ENCODE results near the gene MACROD1. TPM values are rescaled to one million over a fixed set of nuclear protein-coding genes. Genes with fewer than 3 reads are reported as not detected.

MACROD1 gene
- total RNA-seq, 4 donors from 2014 or later: 28.8 to 70.7 (median 33.7) TPM

DNA sequence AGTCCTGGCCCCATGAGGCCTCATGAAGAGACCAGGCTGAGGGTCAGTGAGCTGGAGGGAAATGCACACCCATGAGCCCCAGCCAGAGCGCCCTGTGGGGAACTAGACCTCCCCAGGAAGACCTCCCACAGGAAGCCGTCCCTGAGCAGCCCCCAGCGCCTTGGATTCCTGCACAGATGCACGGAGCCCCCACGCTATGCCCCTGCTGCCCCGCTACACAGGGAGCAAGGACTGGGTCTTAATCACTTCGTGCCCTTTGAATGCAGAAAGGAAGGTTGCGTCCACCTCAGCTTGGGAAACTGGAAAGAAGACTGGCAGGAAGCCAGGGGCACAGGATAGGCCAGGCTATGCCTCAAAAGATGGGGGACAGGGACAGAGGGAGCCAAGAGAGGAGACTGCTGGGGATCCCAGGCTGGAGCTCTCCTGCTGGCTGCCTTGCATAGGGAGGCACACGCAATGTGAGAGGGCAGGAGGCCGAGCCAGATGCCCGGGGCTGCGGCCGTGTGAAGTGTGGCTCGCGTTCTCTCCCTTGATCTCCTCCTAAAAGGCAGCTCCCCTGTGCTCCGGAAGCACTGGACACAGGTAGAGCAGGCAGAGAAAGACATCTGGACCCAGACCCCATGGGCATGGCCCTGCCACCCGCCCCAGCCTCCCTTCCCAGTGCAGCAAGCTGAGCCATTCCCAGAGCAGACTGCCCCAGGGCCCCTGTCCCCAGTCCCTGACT lies 32.8 kb downstream of the MACROD1 start:
- no peak overlapping the region for H3K4me3 ChIP-seq
- peaks cover 0 to 12% (median 3%) of the 10 kb centered on the region in 4 donors for H3K4me1 ChIP-seq
- H3K27me3 ChIP-seq: no peaks in the 10 kb centered on the region
- H3K27ac ChIP-seq (replicated peaks in 1 of 4): no peak overlapping the region
- DNase-seq (ENCODE audit: extremely low spot score): no peak
- H3K9me3 ChIP-seq: no peaks in the 10 kb centered on the region
- TF ChIP-seq POLR2AphosphoS5 (IDR thresholded peaks at IDR 0.05): no peak
- TF ChIP-seq, protein P1, sequence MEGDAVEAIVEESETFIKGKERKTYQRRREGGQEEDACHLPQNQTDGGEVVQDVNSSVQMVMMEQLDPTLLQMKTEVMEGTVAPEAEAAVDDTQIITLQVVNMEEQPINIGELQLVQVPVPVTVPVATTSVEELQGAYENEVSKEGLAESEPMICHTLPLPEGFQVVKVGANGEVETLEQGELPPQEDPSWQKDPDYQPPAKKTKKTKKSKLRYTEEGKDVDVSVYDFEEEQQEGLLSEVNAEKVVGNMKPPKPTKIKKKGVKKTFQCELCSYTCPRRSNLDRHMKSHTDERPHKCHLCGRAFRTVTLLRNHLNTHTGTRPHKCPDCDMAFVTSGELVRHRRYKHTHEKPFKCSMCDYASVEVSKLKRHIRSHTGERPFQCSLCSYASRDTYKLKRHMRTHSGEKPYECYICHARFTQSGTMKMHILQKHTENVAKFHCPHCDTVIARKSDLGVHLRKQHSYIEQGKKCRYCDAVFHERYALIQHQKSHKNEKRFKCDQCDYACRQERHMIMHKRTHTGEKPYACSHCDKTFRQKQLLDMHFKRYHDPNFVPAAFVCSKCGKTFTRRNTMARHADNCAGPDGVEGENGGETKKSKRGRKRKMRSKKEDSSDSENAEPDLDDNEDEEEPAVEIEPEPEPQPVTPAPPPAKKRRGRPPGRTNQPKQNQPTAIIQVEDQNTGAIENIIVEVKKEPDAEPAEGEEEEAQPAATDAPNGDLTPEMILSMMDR (IDR thresholded peaks at IDR 0.05): no peak
- TF ChIP-seq POLR2A (IDR thresholded peaks at IDR 0.05; ENCODE audit: low read depth): no peak
- no peak for TF ChIP-seq EP300 (IDR thresholded peaks at IDR 0.05)
- WGBS: 86% methylated on average over 11 of the region's 17 CpGs
- intact Hi-C loops (cut with DNase I): no loop called here
- H3K36me3 ChIP-seq: no peaks in the 10 kb centered on the region

DNA sequence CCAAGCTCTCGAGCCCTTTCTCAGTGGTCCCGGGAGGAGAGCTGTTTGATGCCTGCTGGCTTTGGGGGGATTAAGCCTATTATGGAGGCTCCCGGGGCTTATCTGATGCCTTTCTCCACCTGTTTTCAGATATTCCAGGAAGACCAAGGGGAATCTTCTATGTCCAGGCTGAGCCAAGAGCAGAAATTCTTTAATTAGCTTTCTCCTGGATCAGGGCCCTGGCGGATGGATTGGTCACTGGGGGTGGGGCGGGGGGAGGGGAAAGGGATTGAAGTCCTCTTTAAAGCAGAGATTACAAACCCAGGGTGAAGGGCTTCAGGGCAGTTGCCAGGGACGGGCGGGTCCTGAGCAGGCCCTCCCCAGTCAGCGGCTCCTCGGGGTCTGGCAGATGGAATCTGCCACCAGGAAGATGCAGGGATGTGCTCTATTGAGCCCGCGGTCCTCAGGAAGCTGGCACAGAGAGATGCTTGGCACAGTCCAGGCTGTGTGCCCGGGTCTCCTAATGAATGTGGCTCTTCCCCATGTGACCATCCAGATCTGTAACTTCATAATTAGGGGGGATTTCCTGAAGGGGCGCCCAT lies 33.6 kb downstream of the MACROD1 start:
- H3K27me3 ChIP-seq: no peaks in the 10 kb centered on the region
- 82% methylated on average over 11 of the region's 13 CpGs for WGBS
- H3K9me3 ChIP-seq: no peaks in the 10 kb centered on the region
- H3K4me3 ChIP-seq: no peak overlapping the region
- peaks cover 0 to 12% (median 5%) of the 10 kb centered on the region in 4 donors for H3K4me1 ChIP-seq
- TF ChIP-seq EP300 (IDR thresholded peaks at IDR 0.05) (no peak), POLR2A (IDR thresholded peaks at IDR 0.05; ENCODE audit: low read depth) (no peak), POLR2AphosphoS5 (IDR thresholded peaks at IDR 0.05) (no peak)
- TF ChIP-seq, protein P1 (IDR thresholded peaks at IDR 0.05): no peak
- intact Hi-C loops (cut with DNase I): no loop called here
- H3K36me3 ChIP-seq: no peaks in the 10 kb centered on the region
- no peak for DNase-seq (ENCODE audit: extremely low spot score)
- H3K27ac ChIP-seq (replicated peaks in 1 of 4): no peak overlapping the region

DNA sequence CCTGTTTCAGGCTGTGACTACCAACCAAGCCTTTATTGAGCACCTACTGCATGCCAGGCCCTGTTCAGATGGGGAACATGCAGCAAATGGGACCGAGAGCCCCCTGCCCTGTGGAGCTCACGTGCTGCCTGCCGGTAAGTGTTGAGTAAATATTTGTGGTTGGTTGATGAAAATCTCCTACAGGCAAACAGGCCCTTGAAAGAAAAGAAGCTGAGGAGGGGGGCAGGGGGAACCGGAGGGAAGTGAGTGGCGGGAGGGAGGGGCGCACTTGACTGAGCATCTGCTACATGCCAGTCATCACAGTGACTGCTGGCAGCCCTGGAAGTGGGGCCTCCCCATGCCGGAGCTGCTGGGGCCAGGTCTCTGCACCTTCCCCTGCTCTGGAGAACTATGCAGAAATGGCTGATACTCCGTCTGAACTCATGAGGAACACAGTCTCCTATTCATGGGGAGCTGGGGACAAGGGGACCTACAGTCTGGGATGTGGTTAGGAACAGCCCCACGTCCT lies 34.2 kb downstream of the MACROD1 start:
- no peak for DNase-seq (ENCODE audit: extremely low spot score)
- Histone ChIP-seq H3K4me1 (peaks cover 0 to 12% (median 5%) of the 10 kb centered on the region in 4 donors), H3K4me3 (no peak overlapping the region), H3K27ac (replicated peaks in 1 of 4) (no peak overlapping the region), H3K9me3 (no peaks in the 10 kb centered on the region), H3K27me3 (no peaks in the 10 kb centered on the region), H3K36me3 (no peaks in the 10 kb centered on the region)
- TF ChIP-seq EP300 (IDR thresholded peaks at IDR 0.05): no peak
- no peak for TF ChIP-seq POLR2A (IDR thresholded peaks at IDR 0.05; ENCODE audit: low read depth)
- no peak for TF ChIP-seq POLR2AphosphoS5 (IDR thresholded peaks at IDR 0.05)
- TF ChIP-seq, protein P1 (IDR thresholded peaks at IDR 0.05): no peak
- 70% methylated on average over 9 of the region's 9 CpGs for WGBS
- intact Hi-C loops (cut with DNase I): no loop called here

DNA sequence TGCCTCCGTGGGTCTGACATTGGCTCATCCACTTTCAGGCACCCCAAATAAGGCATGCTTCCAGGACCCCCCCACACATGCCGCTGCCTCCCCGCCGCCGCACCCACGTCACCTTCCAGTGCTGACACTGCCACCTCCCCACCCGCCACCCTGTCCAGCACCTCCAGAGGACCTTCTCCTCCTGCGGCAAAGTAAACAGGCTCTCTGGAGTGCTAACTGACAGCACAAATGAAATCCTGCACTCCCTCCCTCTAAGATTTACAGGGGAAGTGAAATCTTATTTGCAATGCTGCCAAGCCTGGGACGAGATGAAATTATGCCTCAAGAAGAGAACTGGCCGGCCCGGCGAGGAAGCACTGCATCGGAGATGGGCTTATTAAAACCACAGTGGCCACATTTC lies 35.3 kb downstream of the MACROD1 start:
- H3K9me3 ChIP-seq: no peaks in the 10 kb centered on the region
- no peaks in the 10 kb centered on the region for H3K36me3 ChIP-seq
- no peak overlapping the region for H3K27ac ChIP-seq (replicated peaks in 1 of 4)
- intact Hi-C loops (cut with DNase I): no loop called here
- H3K4me1 ChIP-seq: peaks cover 0 to 12% (median 5%) of the 10 kb centered on the region in 4 donors
- 78% methylated on average over 9 of the region's 13 CpGs for WGBS
- TF ChIP-seq POLR2A (IDR thresholded peaks at IDR 0.05; ENCODE audit: low read depth) (no peak), EP300 (IDR thresholded peaks at IDR 0.05) (no peak), POLR2AphosphoS5 (IDR thresholded peaks at IDR 0.05) (no peak)
- TF ChIP-seq, protein P1 (IDR thresholded peaks at IDR 0.05): no peak
- no peak for DNase-seq (ENCODE audit: extremely low spot score)
- H3K4me3 ChIP-seq: no peak overlapping the region
- no peaks in the 10 kb centered on the region for H3K27me3 ChIP-seq

Measured in esophagus muscularis mucosa (tissue), 4 donors.